H1 (cell line): Measurements from ENCODE around the gene ME1. TPM values are rescaled to one million over a fixed set of nuclear protein-coding genes. Genes with fewer than 3 reads are reported as not detected.

Experiments used
- CTCF ChIA-PET: fragments of 300-600 bp; sonication (Branson Sonifier 250); formaldehyde crosslinking; loops from one replicate; lab custom pipeline; 2021; ENCODE audit not compliant: partially characterized antibody; lab: Charles Lee
- POLR2A ChIA-PET: fragments of 300-600 bp; sonication (Branson Sonifier 250); formaldehyde crosslinking; loops from one replicate; lab custom pipeline; 2021; ENCODE audit warnings: inconsistent platforms; ENCODE audit not compliant: partially characterized antibody; lab: Charles Lee
- DNase-seq, 2 experiments: peaks; one replicate each; pipeline versions ENCODE4 v3.0.0 to v3.0.0-alpha.2; 2010 to 2022; ENCODE audit warnings: low spot score in 2 of 2, low read depth in 1 of 2, mixed read lengths in 1 of 2
- FAIRE-seq: peaks from 2 replicates; lab custom pipeline; 2011; peaks lifted over from hg19 to GRCh38; lab: Jason Lieb, UNC
- H2AFZ ChIP-seq: 2 replicates; pipeline ENCODE4 v1.8.1; 2012; ENCODE audit warnings: low read length, inconsistent platforms
- H2AK5ac ChIP-seq: 2 replicates; pipeline ENCODE4 v1.6.1; 2013; ENCODE audit warnings: low read depth, low read length
- H2BK120ac ChIP-seq: replicated peaks from 2 replicates; pipeline ENCODE3; 2013; ENCODE audit warnings: low read depth, low read length, inconsistent platforms
- H2BK12ac ChIP-seq: 2 replicates; pipeline ENCODE4 v1.6.1; 2013; ENCODE audit warnings: low read depth, low read length
- H2BK15ac ChIP-seq: 2 replicates; pipeline ENCODE4 v1.6.1; 2013; ENCODE audit warnings: low read length
- H2BK20ac ChIP-seq: 2 replicates; pipeline ENCODE4 v1.6.1; 2013; ENCODE audit warnings: low read length
- H2BK5ac ChIP-seq: 2 replicates; pipeline ENCODE4 v1.6.1; 2013; ENCODE audit warnings: low read depth, low read length
- H3K14ac ChIP-seq: 2 replicates; pipeline ENCODE4 v1.6.1; 2013; ENCODE audit warnings: inconsistent platforms; ENCODE audit not compliant: insufficient read length
- H3K18ac ChIP-seq: 2 replicates; pipeline ENCODE4 v1.6.1; 2013; ENCODE audit warnings: low read length; ENCODE audit errors: extremely low read depth
- H3K23ac ChIP-seq: 2 replicates; pipeline ENCODE4 v1.6.1; 2013; ENCODE audit warnings: inconsistent platforms; ENCODE audit not compliant: insufficient read length
- H3K23me2 ChIP-seq: 2 replicates; pipeline ENCODE4 v1.6.1; 2013; ENCODE audit warnings: low read depth, low read length
- H3K27ac ChIP-seq: 2 replicates; pipeline ENCODE4 v1.6.1; 2011; ENCODE audit warnings: low read depth, low read length, inconsistent platforms
- H3K27me3 ChIP-seq, 4 experiments: replicated peaks in 1 of 4; 1 replicate in 1 of 4; 2 replicates in 3 of 4; pipeline versions ENCODE4 v1.6.1 to v1.8.1; 2011 to 2013; ENCODE audit warnings: low read length in 3 of 4, mild to moderate bottlenecking in 3 of 4, inconsistent platforms in 2 of 4, mixed read lengths in 2 of 4, moderate library complexity in 1 of 4; ENCODE audit not compliant: control insufficient read depth in 3 of 4, insufficient read depth in 3 of 4; ENCODE audit errors: extremely low read depth in 1 of 4
- H3K36me3 ChIP-seq, 4 experiments: 2 replicates each; pipeline versions ENCODE4 v1.6.1 to v1.8.1; 2011 to 2013; ENCODE audit warnings: mild to moderate bottlenecking in 4 of 4, low read length in 3 of 4, moderate library complexity in 2 of 4, control low read depth in 1 of 4, inconsistent platforms in 1 of 4; ENCODE audit not compliant: insufficient read depth in 4 of 4, control insufficient read depth in 2 of 4
- H3K4ac ChIP-seq: replicated peaks from 2 replicates; pipeline ENCODE3; 2013; ENCODE audit warnings: low read length, low read depth, mixed read lengths, inconsistent platforms; ENCODE audit not compliant: insufficient read length
- H3K4me1 ChIP-seq, 4 experiments: replicated peaks in 1 of 4; 1 replicate in 1 of 4; 2 replicates in 3 of 4; pipeline versions ENCODE4 v1.6.1 to v1.8.1; 2011 to 2013; ENCODE audit warnings: low read length in 3 of 4, inconsistent platforms in 2 of 4, mixed read lengths in 1 of 4; ENCODE audit not compliant: insufficient read depth in 4 of 4, control insufficient read depth in 3 of 4
- H3K4me2 ChIP-seq, 2 experiments: 2 replicates each; pipeline versions ENCODE4 v1.6.1 to v1.8.1; 2011 to 2013; ENCODE audit warnings: low read depth in 2 of 2, low read length in 2 of 2, control low read depth in 1 of 2, inconsistent platforms in 1 of 2, mild to moderate bottlenecking in 1 of 2; ENCODE audit not compliant: insufficient read depth in 1 of 2
- H3K4me3 ChIP-seq, 4 experiments: fragments of 200-600, 300-600 bp in 1 of 4; sonication (generic), shearing (Covaris generic), sonication (Bioruptor Twin) in 1 of 4; 2 replicates each; pipeline versions ENCODE4 v1.5.1 to v1.8.1; 2011 to 2016; ENCODE audit warnings: low read length in 4 of 4, low read depth in 3 of 4, control low read depth in 2 of 4, inconsistent platforms in 2 of 4, mild to moderate bottlenecking in 2 of 4, mixed read lengths in 1 of 4, moderate library complexity in 1 of 4; ENCODE audit not compliant: insufficient read depth in 2 of 4; ENCODE audit errors: extremely low read depth in 1 of 4
- H3K56ac ChIP-seq: replicated peaks from 2 replicates; pipeline ENCODE3; 2013; ENCODE audit warnings: low read depth, mild to moderate bottlenecking, mixed read lengths, low read length, inconsistent platforms; ENCODE audit not compliant: insufficient read length
- H3K79me1 ChIP-seq: 2 replicates; pipeline ENCODE4 v1.6.1; 2013; ENCODE audit warnings: low read depth, low read length, control low read depth
- H3K79me2 ChIP-seq, 2 experiments: 2 replicates each; pipeline versions ENCODE4 v1.6.1 to v1.8.1; 2012 to 2013; ENCODE audit warnings: low read length in 2 of 2, mild to moderate bottlenecking in 2 of 2, inconsistent platforms in 1 of 2; ENCODE audit not compliant: insufficient read depth in 2 of 2, control insufficient read depth in 1 of 2
- H3K9ac ChIP-seq, 4 experiments: replicated peaks in 1 of 4; 1 replicate in 1 of 4; 2 replicates in 3 of 4; pipeline versions ENCODE4 v1.6.1 to v1.8.1; 2011 to 2013; ENCODE audit warnings: low read depth in 3 of 4, low read length in 3 of 4, control low read depth in 2 of 4, mild to moderate bottlenecking in 2 of 4, moderate library complexity in 2 of 4, inconsistent platforms in 1 of 4; ENCODE audit errors: extremely low read depth in 1 of 4
- H3K9me3 ChIP-seq, 2 experiments: 2 replicates each; pipeline versions ENCODE4 v1.6.1 to v1.8.1; 2012 to 2013; ENCODE audit warnings: mild to moderate bottlenecking in 2 of 2, moderate library complexity in 2 of 2, control low read depth in 1 of 2, inconsistent platforms in 1 of 2, low read depth in 1 of 2, low read length in 1 of 2, mixed read lengths in 1 of 2; ENCODE audit not compliant: insufficient read depth in 2 of 2
- H4K20me1 ChIP-seq, 2 experiments: replicated peaks in 1 of 2; 2 replicates each; pipeline versions ENCODE3 to v1.8.1; 2011 to 2013; ENCODE audit warnings: inconsistent platforms in 2 of 2, low read length in 2 of 2, mild to moderate bottlenecking in 1 of 2; ENCODE audit not compliant: insufficient read depth in 2 of 2, control insufficient read depth in 1 of 2
- H4K5ac ChIP-seq: 2 replicates; pipeline ENCODE4 v1.6.1; 2013; ENCODE audit warnings: low read length, low read depth, mixed read lengths, inconsistent platforms; ENCODE audit not compliant: insufficient read length
- H4K8ac ChIP-seq: 2 replicates; pipeline ENCODE4 v1.8.0; 2013; ENCODE audit warnings: mild to moderate bottlenecking, moderate library complexity, low read length, inconsistent platforms; ENCODE audit not compliant: insufficient read depth; ENCODE audit errors: extremely low read depth
- H4K91ac ChIP-seq: replicated peaks from 2 replicates; pipeline ENCODE3; 2013; ENCODE audit warnings: low read length, mixed read lengths, inconsistent platforms; ENCODE audit not compliant: insufficient read length
- BRCA1 ChIP-seq: IDR thresholded peaks from 2 replicates; pipeline ENCODE4 v1.6.1; 2012; ENCODE audit warnings: low read depth, low read length, improper control_type of control experiment
- EP300 ChIP-seq, 2 experiments: IDR thresholded peaks; 1 replicate in 1 of 2; 2 replicates in 1 of 2; pipeline ENCODE4 v1.6.1; 2011 to 2012; ENCODE audit warnings: low read depth in 2 of 2, low read length in 2 of 2, mild to moderate bottlenecking in 2 of 2, borderline replicate concordance in 1 of 2, inconsistent platforms in 1 of 2, moderate library complexity in 1 of 2
- EZH2 ChIP-seq: fragments of 200-600 bp; sonication (generic); IDR thresholded peaks from 2 replicates; pipeline ENCODE4 v1.7.1; 2012; ENCODE audit warnings: low read depth, mild to moderate bottlenecking, moderate library complexity, low read length, inconsistent platforms; ENCODE audit not compliant: severe bottlenecking
- GABPA ChIP-seq: IDR thresholded peaks from 2 replicates; pipeline ENCODE4 v1.6.1; 2011; ENCODE audit warnings: mild to moderate bottlenecking, low read length, moderate library complexity, borderline replicate concordance; ENCODE audit not compliant: insufficient read depth
- GTF2F1 ChIP-seq: IDR thresholded peaks from 2 replicates; pipeline ENCODE4 v1.6.1; 2012; ENCODE audit warnings: low read depth, low read length, improper control_type of control experiment, borderline replicate concordance
- MAFK ChIP-seq: IDR thresholded peaks from 2 replicates; pipeline ENCODE4 v1.6.1; 2012; ENCODE audit warnings: low read depth, mild to moderate bottlenecking, improper control_type of control experiment, low read length
- NANOG ChIP-seq: IDR thresholded peaks from 2 replicates; pipeline ENCODE4 v1.6.1; 2011; ENCODE audit warnings: low read length, low read depth, mild to moderate bottlenecking, inconsistent platforms; ENCODE audit not compliant: insufficient read depth, poor library complexity, severe bottlenecking
- POLR2AphosphoS5 ChIP-seq: IDR thresholded peaks from 2 replicates; pipeline ENCODE4 v1.6.1; 2011; ENCODE audit warnings: low read depth, low read length
- WGBS, 2 experiments: shearing (Covaris generic) in 1 of 2; methylation state at CpG; one replicate each; pipeline versions ENCODE4 v1.1.6 to v1.1.7; 2013 to 2015; ENCODE audit warnings: low lambda C conversion rate in 2 of 2, mixed read lengths in 2 of 2, inconsistent platforms in 1 of 2, low coverage in 1 of 2, missing lambda C conversion rate in 1 of 2; ENCODE audit not compliant: insufficient replicate concordance in 2 of 2, insufficient coverage in 1 of 2, insufficient read length in 1 of 2; ENCODE audit errors: extremely low coverage in 1 of 2, missing lambda C conversion rate in 1 of 2; 5-methylcytosine and 5-hydroxymethylcytosine counted together
- polyA plus RNA-seq, 7 experiments: library from polyadenylated mRNA; depleted of rRNA in 3 of 7; stranded (reverse) in 5 of 7; unstranded in 2 of 7; fragments of >200 nt in 5 of 7; fragments of 200-250 nt in 2 of 7; gene quantifications; 1 replicate in 5 of 7; 2 replicates in 1 of 7; 4 replicates in 1 of 7; pipeline versions ENCODE4 v1.2.1 to v1.2.3, GENCODE V29; 2011 to 2013; ENCODE audit warnings: missing spikeins in 2 of 7, mixed read lengths in 2 of 7
- total RNA-seq: library from RNA; stranded (reverse); fragmentation: NEBNext Ultra II Directional; extraction: Animal tissue kit (Norgen Biotek cat#: 25700); gene quantifications from 2 replicates; pipeline ENCODE4 v1.2.1, GENCODE V29; 2021

ME1 gene
- total and polyA plus RNA-seq, 2 of the 8 experiments (the other 6 are each of a cell fraction or from before 2014, with no cell fraction given): 1.3 to 3.9 TPM

- Histone ChIP-seq H3K14ac (no peak overlapping the region), H4K20me1 (no peaks in the 10 kb centered on the region), H3K4ac (no peak overlapping the region), H3K79me1 (no peaks in the 10 kb centered on the region)
- no peak for FAIRE-seq
- TF ChIP-seq POLR2AphosphoS5: no peak
- TF ChIP-seq MAFK: no peak
- no peak for TF ChIP-seq GTF2F1
- no peak for TF ChIP-seq BRCA1
- TF ChIP-seq GABPA: no peak
- TF ChIP-seq EZH2: no peak
- TF ChIP-seq NANOG: no peak
- no peak for TF ChIP-seq EP300 (IDR thresholded peaks at IDR 0.05; ENCODE audit: borderline replicate concordance in 1 of 2, low read depth in 2 of 2, low read length in 2 of 2)
- TF ChIP-seq, all 59 proteins: peak for 0
- H3K36me3 ChIP-seq: no peaks in the 10 kb centered on the region
- H3K9me3 ChIP-seq: no peaks in the 10 kb centered on the region
- H3K4me3 ChIP-seq: no peak overlapping the region
- no peak overlapping the region for H4K8ac ChIP-seq
- H3K79me2 ChIP-seq: no peaks in the 10 kb centered on the region
- no peak for DNase-seq
- H2AFZ ChIP-seq: no peak overlapping the region
- H4K5ac ChIP-seq: no peak overlapping the region
- H2BK12ac ChIP-seq: no peak overlapping the region
- no peak overlapping the region for H2BK20ac ChIP-seq
- H3K27ac ChIP-seq: no peak overlapping the region
- H3K23me2 ChIP-seq: no peaks in the 10 kb centered on the region
- POLR2A ChIA-PET: no interaction called here
- H3K18ac ChIP-seq: no peak overlapping the region
- H4K91ac ChIP-seq: no peak overlapping the region
- no peak overlapping the region for H2BK15ac ChIP-seq
- no peak overlapping the region for H2BK120ac ChIP-seq
- H3K4me1 ChIP-seq: no peaks in the 10 kb centered on the region
- CTCF ChIA-PET: no interaction called here
- no peak overlapping the region for H3K23ac ChIP-seq
- 89% methylated on average over 1 of the region's 1 CpG; no CpG with 5 or more reads in 1 of the 2 experiments for WGBS, 2 experiments
- no peaks in the 10 kb centered on the region for H3K27me3 ChIP-seq
- no peak overlapping the region for H3K4me2 ChIP-seq
- no peak overlapping the region for H3K9ac ChIP-seq
- H2BK5ac ChIP-seq: no peak overlapping the region
- H2AK5ac ChIP-seq: no peak overlapping the region
- H3K56ac ChIP-seq: no peak overlapping the region
Observed at GRCh38 chr6:83273596-83273995, 157.3 kb downstream of the ME1 start.
